Measurements from ENCODE around the gene PCDH20.

The PCDH20 gene

DNA sequence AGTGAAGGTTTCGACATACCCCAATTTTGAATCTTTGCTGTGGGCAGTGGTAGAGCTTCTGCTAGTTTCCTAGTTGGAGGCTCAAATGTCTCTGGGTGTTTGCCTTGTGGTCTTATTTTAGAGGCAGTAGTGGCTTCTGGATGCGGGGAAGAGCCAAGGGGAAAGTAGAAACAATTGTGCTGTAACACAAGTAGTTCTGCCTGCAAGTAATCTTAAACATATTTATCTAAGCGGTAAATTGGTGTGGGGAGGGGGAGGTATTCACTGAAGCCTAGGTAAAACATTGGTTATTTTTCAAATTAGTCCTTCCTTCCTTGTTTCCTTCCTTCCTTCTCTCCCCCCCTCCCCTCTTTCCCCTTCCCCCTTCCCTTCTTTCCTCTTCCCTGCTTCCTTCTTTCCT is at the start of gene PCDH20:
TSS of gene PCDH20 (minus strand) at position 101 of the 400 bp plus-strand sequence. CDS start 691 bp downstream, outside the sequence.
- POLR2A ChIA-PET: interaction anchor here (0.7 kb wide), 1 partner anchor 10 kb away, joined by 3 read pairs; no protein-coding TSS in a partner anchor
- H3K9me3 ChIP-seq (ENCODE audit: control insufficient read depth, insufficient read depth, low read depth, low read length): no peaks in the 10 kb centered on the region
- no peak for TF ChIP-seq ZNF394 (tag by site-specific recombination; IDR thresholded peaks at IDR 0.05; ENCODE audit: borderline replicate concordance)
- TF ChIP-seq ZNF37A (tag by site-specific recombination; IDR thresholded peaks at IDR 0.05): no peak
- no peak for TF ChIP-seq TSHZ1 (tag by site-specific recombination; IDR thresholded peaks at IDR 0.05; ENCODE audit: borderline replicate concordance)
- TF ChIP-seq ZNF843 (tag by site-specific recombination; IDR thresholded peaks at IDR 0.05): no peak
- no peak for TF ChIP-seq ZNF174 (tag by site-specific recombination; IDR thresholded peaks at IDR 0.05)
- TF ChIP-seq, protein P1, sequence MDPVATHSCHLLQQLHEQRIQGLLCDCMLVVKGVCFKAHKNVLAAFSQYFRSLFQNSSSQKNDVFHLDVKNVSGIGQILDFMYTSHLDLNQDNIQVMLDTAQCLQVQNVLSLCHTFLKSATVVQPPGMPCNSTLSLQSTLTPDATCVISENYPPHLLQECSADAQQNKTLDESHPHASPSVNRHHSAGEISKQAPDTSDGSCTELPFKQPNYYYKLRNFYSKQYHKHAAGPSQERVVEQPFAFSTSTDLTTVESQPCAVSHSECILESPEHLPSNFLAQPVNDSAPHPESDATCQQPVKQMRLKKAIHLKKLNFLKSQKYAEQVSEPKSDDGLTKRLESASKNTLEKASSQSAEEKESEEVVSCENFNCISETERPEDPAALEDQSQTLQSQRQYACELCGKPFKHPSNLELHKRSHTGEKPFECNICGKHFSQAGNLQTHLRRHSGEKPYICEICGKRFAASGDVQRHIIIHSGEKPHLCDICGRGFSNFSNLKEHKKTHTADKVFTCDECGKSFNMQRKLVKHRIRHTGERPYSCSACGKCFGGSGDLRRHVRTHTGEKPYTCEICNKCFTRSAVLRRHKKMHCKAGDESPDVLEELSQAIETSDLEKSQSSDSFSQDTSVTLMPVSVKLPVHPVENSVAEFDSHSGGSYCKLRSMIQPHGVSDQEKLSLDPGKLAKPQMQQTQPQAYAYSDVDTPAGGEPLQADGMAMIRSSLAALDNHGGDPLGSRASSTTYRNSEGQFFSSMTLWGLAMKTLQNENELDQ (tag by site-specific recombination; IDR thresholded peaks at IDR 0.05; ENCODE audit: low read depth): no peak
- TF ChIP-seq ZSCAN4 (tag by site-specific recombination; IDR thresholded peaks at IDR 0.05): no peak
- no peak for TF ChIP-seq BCL6B (tag by site-specific recombination; IDR thresholded peaks at IDR 0.05)
- TF ChIP-seq KLF9 (tag by site-specific recombination; IDR thresholded peaks at IDR 0.05; ENCODE audit: low read depth): no peak
- TF ChIP-seq ZNF10 (tag by site-specific recombination; IDR thresholded peaks at IDR 0.05): no peak
- TF ChIP-seq, protein P2, sequence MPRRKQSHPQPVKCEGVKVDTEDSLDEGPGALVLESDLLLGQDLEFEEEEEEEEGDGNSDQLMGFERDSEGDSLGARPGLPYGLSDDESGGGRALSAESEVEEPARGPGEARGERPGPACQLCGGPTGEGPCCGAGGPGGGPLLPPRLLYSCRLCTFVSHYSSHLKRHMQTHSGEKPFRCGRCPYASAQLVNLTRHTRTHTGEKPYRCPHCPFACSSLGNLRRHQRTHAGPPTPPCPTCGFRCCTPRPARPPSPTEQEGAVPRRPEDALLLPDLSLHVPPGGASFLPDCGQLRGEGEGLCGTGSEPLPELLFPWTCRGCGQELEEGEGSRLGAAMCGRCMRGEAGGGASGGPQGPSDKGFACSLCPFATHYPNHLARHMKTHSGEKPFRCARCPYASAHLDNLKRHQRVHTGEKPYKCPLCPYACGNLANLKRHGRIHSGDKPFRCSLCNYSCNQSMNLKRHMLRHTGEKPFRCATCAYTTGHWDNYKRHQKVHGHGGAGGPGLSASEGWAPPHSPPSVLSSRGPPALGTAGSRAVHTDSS (tag by site-specific recombination; IDR thresholded peaks at IDR 0.05): no peak
- TF ChIP-seq ZNF624 (tag by site-specific recombination; IDR thresholded peaks at IDR 0.05): no peak
- TF ChIP-seq, protein P3, sequence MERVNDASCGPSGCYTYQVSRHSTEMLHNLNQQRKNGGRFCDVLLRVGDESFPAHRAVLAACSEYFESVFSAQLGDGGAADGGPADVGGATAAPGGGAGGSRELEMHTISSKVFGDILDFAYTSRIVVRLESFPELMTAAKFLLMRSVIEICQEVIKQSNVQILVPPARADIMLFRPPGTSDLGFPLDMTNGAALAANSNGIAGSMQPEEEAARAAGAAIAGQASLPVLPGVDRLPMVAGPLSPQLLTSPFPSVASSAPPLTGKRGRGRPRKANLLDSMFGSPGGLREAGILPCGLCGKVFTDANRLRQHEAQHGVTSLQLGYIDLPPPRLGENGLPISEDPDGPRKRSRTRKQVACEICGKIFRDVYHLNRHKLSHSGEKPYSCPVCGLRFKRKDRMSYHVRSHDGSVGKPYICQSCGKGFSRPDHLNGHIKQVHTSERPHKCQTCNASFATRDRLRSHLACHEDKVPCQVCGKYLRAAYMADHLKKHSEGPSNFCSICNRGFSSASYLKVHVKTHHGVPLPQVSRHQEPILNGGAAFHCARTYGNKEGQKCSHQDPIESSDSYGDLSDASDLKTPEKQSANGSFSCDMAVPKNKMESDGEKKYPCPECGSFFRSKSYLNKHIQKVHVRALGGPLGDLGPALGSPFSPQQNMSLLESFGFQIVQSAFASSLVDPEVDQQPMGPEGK (tag by site-specific recombination; IDR thresholded peaks at IDR 0.05): no peak
- no peak for TF ChIP-seq PRDM4 (tag by site-specific recombination; IDR thresholded peaks at IDR 0.05)
- H3K4me3 ChIP-seq (ENCODE audit: low read depth, low read length): peak within 1 kb of the TSS; percentile 66
- no peaks in the 10 kb centered on the region for H3K4me1 ChIP-seq (ENCODE audit: control insufficient read depth, insufficient read depth, low read length)
- peaks cover 0 to 7% of the 10 kb centered on the region in 2 experiments; a peak in 1 of 3 replicates for H3K36me3 ChIP-seq (ENCODE audit: control insufficient read depth in 2 of 2, insufficient read depth in 1 of 2, low read length in 2 of 2)
- H3K27ac ChIP-seq (ENCODE audit: extremely low read depth, low read depth, low read length): no peak within 1 kb of the TSS; the same call in 1 of the 2 replicates
- CTCF ChIA-PET: no interaction called here

All from HEK293 (cell line).